RPMI8226 (cell line): ENCODE results near the gene ZNF516.
"Not testable (repeated sequence)": the region's sequence is repeated elsewhere in the genome, so short reads cannot be mapped to it uniquely, and the experiment has no call there.

Experiments used
- DNase-seq: peaks from one replicate; pipeline ENCODE4 v3.0.0-alpha.2; 2015

ZNF516 gene

GRCh38 chr18:76490670-76491472 is 4.2 kb downstream of the ZNF516 start:
- DNase-seq = peak; percentile 55

GRCh38 chr18:76490033-76490432 is 5.0 kb downstream of the ZNF516 start:
- no peak for DNase-seq

GRCh38 chr18:76489081-76489480 is 6.0 kb downstream of the ZNF516 start:
- DNase-seq = no peak

DNA sequence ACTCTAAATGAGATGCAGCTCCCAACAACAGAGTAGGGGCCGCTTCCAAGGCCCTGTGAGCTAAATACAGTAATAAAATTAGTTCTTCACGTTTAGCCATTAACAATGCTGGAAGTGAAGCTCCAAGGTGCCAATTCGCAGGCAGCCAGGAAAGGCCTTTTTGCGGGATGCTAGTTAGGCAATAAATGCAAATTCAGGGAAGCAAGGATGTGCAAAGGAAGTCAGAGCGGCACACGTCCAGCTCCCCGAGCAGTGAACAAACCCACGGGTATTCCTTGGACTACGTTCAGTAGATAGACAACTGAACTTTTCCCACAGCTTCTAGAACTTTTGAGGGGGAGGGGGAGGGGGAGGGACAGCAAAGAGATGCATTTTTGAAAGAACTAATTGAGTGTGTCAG is 6.9 kb downstream of the ZNF516 start:
- DNase-seq = no peak

GRCh38 chr18:76487782-76488181 is 7.3 kb downstream of the ZNF516 start:
- no peak for DNase-seq

GRCh38 chr18:76487070-76487469 is 8.0 kb downstream of the ZNF516 start:
- no peak for DNase-seq

GRCh38 chr18:76486574-76486973 is 8.5 kb downstream of the ZNF516 start:
- DNase-seq = no peak

DNA sequence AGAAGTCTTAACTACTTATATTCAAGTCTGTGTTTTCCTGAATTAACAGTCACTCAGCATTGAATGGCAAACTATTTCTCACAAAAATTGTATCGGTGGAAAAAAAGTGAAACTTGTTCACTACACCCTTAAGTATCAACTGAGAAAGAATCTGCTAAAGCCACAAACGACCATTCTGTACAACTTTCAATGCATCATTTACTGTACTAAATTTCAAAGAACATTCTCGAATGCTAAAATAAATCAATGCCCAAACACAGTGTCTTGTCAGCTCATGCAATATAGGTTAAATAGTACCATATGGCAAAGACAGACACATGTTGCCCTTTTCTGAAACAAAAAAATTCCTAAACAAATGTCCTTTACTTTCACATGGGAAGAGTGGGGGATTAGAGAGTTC is 9.0 kb downstream of the ZNF516 start:
- no peak for DNase-seq

- no peak for DNase-seq
Measured at GRCh38 chr18:76484749-76485387, 10.2 kb downstream of the ZNF516 start.

- DNase-seq = no peak
Measured at GRCh38 chr18:76483780-76484179, 11.3 kb downstream of the ZNF516 start.

DNA sequence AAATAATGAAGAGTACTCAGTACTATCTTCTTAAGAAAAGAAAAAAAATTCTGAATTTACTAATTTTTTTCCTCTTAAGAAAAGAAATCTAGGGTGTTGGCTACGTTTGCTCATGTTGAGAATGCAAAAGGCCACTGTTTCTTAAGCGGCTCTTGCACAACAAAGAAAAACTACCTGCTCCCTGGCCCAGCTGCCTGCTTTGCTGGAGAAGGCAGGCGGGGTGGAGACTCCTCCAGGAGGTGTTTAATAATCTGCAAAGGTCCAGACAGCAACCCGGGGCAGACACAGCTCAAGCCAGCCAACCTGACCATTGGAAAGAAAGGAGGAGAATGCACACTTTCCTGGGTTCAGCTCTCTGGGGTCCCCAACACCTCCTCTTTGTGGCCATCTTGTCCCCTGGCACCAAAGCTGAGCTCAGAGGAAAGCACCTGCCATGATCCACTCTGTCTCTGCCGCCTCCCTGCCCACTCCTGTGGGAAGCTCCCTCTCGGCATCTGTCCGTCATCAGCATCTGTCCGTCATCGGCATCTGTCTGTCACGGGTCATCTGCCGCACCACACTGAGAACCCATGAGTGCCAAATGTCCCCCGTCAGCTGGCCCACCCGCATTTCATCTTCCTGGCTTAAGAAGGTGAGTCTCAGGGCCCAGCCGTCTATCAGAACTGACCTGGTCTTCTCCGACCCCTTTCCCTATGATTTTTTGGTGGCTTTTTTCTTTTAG is 11.9 kb downstream of the ZNF516 start:
- no peak for DNase-seq

DNA sequence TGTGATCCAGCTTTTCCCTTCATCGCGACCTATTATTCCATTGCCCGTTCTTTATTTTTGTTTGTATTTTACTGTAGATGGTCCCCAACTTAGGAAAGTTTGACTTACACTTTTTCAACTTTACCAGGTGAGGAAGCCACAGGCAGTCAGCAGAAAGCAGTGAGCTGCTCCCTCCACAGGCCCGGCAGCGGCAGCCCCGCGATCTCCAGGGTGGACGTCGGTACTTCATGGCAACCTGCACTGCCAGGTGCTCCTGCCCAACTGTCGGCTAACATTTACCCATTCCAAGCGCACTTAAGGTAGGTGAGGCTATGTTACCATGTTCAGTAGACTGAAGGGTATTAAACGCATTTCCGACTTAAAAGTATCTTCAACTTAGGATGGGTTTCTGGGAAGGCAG is 12.8 kb downstream of the ZNF516 start:
- DNase-seq = no peak

DNA sequence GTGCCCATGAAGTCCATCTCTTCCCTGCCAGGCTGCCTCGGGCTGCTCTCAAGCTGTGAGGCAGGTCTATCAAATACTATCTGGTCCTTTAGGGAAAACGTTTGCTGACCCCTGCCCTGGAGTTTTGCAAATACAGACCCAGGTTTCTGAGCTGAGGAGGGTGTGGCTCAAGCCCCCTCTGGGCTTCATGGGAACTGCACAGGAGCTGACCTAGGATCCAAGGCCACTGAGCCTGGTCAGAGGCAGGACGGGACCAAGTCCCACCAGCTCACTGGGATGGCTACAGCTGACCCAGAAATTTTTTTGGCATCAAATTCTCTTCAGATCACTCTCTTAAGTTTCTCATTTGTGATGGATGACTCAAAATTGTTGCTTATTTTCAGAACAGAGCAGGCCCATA is 14.1 kb downstream of the ZNF516 start:
- no peak for DNase-seq

DNA sequence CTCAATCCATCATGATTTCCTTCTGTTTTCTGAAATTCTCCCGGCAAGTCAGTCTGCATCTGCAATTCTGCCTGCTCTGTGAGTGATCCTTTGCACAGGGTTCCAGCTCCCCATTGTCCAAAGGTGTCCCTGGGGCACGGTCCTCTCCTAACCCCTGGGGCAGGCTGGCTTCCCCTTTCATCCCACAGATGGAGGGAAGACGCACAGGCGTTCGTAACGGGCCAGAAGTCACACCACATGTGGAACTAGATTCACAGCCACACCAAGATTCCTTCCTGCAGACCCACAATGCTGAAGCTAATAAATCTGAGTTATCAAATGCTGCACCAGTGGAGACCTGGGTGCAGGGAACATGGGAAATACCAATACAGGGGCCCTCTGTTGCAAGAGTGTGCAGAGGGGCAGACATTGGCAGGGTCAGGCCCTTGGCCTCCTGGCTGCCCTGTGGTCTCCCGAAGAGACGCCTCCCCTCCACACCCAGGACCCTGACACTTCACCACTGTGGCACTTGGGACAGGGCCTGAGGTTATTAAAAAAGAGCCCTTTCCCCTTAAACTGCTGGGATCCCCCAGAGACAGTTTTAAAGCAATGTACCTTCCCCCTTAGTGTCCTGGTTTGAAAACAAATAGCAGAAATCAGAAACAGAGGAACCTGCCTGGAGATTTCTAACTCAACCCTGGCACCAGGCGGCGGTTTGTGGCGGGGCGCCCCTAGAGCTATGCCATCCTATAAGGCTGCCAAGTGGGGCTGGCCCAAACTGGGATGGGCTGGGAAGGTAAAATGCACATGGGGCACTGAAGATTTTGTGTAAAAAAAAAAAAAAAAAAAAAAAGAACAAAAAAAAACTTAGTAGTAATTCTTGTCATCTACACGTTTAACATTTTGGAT is 15.4 kb downstream of the ZNF516 start:
- no peak for DNase-seq

DNA sequence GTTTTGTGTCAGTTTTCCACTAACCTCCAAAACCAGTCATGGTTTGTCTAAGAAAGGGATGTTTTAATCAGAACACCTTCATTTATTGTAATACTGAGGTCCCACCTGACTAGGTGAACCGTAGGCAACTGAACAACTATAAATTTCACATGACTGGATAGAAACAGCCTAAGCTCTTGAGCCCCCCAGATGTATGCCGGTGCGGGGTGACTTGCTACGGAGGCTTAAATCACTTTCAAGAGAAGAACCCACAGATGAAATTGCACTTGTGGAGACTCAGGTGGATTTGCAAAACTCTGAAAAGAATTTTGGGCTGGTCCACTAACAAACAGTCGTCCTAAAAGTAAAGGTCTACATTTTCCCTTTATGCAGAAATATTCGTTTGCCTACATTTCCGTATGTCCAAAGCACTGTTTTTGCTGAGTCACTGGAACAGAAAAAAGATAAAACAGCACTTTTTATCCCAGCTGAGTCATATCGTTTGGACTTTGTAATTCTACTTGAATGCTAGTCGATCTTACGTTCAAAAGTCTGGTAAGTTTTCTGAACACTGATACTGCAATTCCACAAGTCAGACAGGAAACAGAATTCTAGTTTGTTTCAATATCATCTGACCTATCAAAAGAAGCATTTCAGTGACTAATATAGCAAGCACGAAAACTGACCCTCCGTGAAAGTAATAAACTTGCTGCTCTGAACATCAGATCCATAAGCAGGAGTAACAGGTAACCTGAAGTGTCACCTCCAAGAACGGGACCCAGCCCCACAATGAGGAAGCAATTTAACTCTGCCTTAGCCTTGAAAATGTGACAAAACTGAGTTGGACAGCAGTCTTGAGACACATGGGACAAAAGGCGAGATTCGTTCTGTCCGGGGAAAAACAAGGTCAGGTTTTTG is 18.1 kb downstream of the ZNF516 start:
- DNase-seq = no peak

DNA sequence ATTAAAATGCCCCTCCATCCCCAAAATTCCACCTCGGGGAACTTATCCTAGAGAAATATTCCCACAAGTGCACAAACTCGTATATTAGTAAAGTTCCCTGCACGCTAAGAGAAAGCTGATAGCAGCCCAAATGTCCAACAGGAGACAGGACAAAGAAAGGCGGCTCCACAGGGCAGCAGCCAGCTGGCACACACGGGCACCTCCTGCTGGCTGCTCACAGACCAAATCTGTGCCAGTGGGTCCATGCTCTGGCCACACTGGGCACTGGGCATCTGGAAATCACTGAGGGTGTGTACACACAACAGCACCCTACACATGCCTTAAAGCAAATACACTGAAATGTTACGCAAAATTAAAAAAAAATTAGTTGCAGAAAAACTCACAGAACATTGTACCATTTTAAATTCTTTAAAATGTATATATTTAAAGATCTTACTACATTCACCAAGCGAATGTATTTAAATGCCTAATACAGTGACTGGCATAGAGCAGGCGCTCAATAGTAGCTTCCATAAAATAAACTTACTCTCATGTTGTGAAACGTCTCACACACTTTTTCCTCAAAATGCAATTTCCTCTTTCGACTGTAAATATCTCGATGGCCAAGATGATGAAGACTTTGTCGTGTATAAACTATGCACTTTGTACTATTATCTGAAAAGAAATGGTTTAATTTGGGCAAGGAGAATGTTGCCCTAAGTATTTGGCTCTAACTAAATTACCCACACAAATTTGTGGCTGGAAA is 19.4 kb downstream of the ZNF516 start:
- no peak for DNase-seq

GRCh38 chr18:76474824-76475223 is 20.2 kb downstream of the ZNF516 start:
- no peak for DNase-seq

DNA sequence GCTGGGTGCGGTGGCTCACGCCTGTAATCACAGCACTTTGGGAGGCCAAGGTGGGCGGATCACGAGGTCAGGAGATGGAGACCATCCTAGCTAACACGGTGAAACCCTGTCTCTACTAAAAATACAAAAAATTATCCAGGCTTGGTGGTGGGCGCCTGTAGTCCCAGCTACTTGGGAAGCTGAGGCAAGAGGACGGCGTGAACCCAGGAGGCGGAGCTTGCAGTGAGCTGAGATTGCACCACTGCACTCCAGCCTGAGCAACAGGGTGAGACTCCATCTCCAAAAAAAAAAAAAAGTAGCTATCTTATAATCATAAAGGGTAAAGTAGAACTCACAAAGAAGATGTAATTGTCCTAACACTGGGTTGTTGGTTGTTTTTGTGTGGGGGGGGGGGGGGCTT is 21.5 kb downstream of the ZNF516 start:
- not testable (repeated sequence) for DNase-seq

DNA sequence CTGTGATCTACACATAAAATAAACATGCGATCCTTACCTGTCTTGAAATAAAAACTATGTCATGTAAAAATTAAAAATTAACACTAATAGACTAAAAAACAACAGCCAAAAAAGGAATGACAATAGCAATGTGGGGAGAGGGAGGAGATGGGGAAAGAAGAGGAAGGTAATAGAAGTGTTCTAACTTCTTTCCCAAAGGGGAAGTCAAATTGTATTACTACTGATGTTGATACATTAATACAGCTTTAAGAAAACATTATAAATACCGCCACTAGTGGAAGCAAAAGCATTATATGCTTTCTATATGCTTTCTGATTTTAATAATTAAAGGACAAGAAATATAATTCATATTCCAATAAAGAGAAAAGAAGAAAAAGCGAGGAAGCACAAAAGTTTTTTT is 22.2 kb downstream of the ZNF516 start:
- no peak for DNase-seq

DNA sequence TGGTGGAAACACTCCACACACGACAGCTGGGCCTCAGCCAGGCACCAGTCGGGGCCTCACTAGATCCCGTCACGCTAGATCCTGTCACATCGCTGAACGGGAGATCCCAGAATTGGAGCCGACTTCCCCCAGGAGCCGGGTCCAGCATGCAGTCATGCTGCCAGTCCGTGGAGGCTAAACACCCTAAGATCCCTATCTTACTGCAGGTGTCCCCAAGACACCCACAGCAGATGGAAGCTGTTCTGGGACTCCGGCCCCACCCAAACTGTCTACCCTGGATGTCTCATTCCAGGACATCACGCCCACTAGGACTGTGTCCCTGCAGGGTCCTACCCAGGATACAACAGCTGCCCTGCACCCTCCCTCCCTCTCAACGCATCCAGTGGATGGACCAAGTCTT is 23.4 kb downstream of the ZNF516 start:
- DNase-seq = no peak
